Esophagus squamous epithelium (tissue), 4 donors: Measurements from ENCODE around the gene RNF169.

Source experiments
- POLR2A ChIP-seq, 4 donors: fragments of 450-650 bp; IDR thresholded peaks; one replicate each; pipeline ENCODE4 v1.6.1; 2017; ENCODE audit warnings: antibody characterized with exemption in 4 of 4, mild to moderate bottlenecking in 4 of 4, moderate library complexity in 3 of 4
- TF ChIP-seq, protein P1 (sequence below), 6 experiments: fragments of 450-650 bp in 4 of 6; fragments of 200-600 bp in 2 of 6; sonication (generic) in 2 of 6; IDR thresholded peaks; one replicate each; pipeline ENCODE4 v1.5.1; 2016 to 2019; ENCODE audit warnings: antibody characterized with exemption in 6 of 6, mild to moderate bottlenecking in 4 of 6, moderate library complexity in 4 of 6

DNA sequence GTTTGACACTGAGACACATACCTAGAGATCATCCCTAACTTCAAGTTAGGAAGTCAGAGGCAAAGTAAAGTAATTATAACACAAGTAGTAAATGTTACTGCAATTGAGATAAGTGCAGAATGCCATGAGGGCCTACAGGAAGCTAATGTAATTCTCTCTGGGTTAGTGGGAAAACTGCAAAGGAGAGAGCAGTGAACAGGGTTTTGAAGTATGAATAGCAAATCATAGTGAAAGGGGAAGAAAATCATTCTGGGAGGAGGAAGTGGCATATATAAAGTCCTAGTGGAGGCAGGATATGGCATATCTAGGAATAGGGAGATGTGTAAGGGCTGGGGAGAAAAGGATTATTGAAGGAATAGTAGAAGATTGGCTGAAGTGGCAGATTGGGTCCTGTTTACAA lies 27.9 kb downstream of the RNF169 start:
- TF ChIP-seq, protein P1, sequence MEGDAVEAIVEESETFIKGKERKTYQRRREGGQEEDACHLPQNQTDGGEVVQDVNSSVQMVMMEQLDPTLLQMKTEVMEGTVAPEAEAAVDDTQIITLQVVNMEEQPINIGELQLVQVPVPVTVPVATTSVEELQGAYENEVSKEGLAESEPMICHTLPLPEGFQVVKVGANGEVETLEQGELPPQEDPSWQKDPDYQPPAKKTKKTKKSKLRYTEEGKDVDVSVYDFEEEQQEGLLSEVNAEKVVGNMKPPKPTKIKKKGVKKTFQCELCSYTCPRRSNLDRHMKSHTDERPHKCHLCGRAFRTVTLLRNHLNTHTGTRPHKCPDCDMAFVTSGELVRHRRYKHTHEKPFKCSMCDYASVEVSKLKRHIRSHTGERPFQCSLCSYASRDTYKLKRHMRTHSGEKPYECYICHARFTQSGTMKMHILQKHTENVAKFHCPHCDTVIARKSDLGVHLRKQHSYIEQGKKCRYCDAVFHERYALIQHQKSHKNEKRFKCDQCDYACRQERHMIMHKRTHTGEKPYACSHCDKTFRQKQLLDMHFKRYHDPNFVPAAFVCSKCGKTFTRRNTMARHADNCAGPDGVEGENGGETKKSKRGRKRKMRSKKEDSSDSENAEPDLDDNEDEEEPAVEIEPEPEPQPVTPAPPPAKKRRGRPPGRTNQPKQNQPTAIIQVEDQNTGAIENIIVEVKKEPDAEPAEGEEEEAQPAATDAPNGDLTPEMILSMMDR (IDR thresholded peaks at IDR 0.05), result no peak
- TF ChIP-seq POLR2A (IDR thresholded peaks at IDR 0.05), result no peak
